HG02885 (cell line): ENCODE data around the gene ACOT11.

Source experiments
- ATAC-seq: cut with Tn5 transposase; IDR thresholded peaks from one replicate; pipeline ENCODE4 v1.9.1; 2021; ENCODE audit warnings: mild to moderate bottlenecking; ENCODE audit not compliant: unreplicated experiment, poor library complexity

Gene ACOT11

DNA sequence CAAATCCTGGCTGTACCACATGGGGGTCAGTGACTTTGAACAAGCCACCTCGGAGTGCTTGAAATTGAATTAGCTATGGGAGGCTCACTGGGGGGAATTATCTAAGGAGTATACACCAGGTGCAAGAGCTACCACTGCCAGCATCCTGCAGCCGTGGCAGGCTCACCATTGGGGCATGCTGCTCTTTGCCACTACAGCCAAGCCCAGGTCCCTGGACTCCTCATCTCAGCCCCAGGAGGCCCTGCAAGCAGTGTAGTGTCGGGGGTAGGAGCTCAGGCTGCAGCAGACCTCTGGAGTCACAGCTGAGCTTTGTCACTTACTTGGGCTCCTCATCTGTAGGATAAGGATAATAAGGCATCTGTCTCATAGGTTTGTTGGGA is 35.3 kb downstream of the ACOT11 start:
- ATAC-seq = no peak

DNA sequence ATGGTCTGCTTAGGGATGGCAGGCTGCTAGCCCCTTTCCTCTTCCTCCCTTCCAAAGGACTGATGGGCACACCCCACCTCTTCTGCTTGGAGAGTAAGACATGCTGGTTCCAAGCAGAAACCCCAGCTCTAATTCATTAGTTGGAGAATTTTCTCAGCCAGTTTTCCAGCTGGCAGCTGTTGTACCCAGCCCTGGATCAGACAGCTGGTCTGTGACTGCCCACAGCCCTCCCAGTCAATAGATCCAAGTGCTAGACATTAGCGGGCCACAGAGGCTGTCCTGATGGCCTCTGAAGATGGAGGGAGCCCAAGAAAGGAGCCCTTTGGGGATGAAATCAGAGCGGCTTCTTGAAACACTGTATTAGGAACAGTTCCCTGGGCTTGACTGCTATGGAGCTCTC is 35.8 kb downstream of the ACOT11 start:
- ATAC-seq = no peak

DNA sequence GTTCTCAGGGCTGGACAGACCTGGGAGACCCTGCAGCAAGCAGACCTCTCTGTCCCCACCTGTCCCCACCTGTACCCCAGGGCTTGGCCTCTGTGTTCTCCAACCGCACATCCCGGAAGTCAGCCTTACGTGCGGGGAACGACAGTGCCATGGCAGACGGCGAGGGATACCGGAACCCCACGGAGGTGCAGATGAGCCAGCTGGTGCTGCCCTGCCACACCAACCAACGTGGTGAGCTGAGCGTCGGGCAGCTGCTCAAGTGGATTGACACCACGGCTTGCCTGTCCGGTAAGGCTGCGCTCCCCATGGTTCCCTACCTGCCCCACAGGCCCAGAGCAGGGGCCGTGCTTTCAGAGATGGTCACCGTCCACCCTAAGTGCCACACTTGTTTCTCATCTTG is 36.5 kb downstream of the ACOT11 start:
- ATAC-seq = no peak

DNA sequence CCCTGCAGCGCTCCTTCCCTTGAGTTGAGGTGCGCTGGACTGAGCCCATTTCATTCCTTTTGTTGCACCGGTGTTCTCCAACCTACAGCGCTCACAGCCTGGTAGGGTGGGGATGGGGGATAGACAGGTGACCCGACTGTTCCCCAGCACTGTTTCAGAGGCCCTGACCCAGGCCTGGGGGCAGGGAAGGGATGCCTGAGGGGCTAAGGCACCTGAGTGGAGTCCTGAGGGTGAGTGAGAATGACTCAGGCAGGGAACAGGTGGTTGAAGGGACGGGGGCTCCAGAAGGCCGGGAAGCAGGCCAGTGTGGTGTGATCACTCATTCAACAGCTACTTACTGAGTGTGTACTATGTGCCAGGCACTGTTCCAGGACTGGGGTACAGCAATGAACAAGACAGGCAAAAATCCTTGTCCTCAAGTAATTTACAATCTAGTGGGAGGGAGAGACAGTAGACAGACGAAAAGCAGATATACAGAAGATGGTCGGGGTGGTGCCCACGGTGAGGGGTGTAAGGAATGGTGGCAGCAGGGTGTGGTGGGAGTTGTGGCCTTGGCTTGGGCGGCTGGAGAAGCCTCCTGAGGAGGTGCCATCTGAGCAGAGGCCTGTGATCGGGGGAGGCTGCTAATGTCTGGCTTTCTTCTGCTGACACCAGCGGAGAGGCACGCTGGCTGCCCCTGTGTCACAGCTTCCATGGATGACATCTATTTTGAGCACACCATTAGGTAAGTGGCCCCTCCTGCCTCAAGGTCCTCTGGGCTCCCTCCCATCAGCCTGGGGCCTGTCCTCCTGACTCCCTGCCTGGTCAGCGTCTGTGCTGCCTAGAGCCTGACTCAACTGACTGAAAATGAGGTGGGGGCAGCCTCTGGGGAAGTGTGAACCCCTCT is 37.4 kb downstream of the ACOT11 start:
- ATAC-seq = no peak

DNA sequence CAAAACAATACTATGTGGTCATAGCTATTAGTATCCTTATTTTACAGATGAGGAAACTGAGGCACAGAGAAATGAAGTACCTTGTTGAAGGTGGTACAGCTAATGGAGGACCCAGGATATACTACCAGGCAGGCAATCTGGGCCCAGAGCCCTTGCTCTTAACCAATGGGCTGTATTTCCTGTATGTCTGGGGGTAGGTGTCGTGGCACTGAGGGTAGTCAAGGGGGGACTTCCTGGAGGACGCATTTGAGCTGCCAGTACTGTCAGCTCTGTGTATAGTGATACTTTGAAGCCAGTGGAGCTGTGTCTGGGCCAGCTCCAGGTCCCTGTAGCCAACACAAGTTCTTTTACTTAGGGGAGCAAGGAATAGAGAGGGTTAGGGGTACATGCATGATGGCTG is 40.3 kb downstream of the ACOT11 start:
- no peak for ATAC-seq

DNA sequence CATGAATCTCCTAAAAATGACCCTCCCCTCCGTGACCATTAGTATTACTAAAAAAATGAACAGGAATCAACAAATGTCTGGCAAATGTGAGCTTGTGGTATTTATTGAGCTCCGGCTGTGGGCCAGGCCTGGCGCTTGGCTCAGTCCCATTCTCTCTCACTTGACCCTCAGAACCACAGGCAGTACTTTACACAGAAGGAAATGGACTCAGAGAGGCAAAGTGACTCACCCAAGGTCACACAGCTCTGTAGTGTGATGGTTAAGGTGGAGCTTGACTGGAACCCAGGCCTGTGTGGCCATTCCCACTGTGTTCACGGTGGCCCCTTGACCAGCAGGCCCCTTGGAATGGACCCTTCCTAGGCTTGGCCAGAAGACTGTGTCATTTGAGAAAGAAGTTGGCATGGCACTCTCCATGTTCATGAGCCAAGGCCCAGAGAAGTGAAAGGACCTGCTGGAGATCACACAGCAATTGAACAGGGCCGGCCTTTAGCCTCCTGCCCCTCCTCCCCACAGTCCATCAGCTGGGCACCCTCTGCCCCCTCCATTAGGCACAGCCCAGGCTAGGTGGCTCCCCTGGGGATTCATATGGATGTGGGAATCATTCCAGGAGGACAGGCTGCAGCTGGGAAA is 43.2 kb downstream of the ACOT11 start:
- no peak for ATAC-seq

DNA sequence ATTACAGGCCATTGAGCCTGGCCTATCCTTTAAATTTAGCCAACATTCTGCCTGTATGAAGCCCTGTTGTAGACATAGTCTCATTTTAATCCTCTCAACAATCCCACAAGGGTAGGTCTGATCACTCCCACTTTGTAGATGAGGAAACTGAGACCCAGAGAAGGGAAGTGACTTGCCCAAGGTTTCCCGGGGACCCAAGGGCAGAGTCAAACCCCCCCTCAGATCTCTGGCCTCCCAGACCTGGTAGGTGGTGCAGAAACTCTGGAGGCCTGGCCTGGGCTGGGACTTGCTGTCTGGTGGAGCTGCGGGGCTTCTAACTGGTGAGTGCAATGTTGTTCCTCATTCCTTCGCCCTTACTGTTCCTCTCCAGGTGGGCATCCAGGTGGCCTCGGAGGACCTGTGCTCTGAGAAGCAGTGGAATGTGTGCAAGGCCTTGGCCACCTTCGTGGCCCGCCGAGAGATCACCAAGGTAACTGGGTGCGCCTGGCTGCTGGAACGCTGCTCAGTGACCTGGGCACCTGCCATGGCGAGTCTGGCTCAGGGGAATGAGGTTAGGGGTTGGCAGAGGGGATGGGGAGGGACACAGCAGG is 45.6 kb downstream of the ACOT11 start:
- no peak for ATAC-seq

DNA sequence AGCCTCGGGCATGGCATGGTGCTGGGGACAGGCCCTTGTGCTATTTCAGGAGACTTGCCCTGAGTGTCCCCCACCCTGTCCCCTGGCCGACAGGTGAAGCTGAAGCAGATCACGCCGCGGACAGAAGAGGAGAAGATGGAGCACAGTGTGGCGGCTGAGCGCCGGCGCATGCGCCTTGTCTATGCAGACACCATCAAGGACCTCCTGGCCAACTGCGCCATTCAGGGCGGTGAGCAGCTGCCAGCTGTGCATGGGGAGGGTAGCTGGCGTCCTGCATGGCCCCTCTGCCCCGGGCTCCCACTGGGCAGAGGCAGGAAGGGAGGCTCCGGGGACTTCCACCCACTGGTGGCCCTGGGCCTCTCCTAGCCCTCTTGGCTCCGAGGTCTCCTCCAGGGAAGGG is 46.4 kb downstream of the ACOT11 start:
- ATAC-seq = no peak

DNA sequence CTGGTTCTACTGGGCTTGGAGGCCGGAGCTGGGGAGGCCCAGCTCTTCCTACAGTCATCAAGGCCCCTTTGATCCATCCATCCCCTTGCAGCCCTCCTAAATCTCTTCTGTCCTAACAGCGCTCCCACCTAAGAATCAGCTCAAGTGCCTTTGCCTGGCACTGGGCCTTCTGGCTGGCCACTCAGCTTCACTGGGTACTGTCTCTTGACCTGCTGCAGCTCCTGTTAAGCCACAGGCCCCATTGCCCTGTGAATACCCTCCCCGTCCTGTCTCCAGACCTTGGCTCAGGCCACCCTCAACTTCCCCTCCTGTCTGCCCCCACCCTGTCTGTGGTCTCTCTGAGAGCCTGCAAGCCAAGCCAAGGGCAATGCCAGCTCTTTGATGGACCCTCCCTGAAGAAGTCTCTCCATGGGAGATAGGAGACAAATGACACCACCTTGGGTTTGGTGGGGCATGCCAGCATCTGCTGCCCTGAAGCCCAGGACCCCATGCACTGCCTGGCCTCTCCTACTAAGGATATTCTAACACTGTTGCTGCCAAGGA is 48.0 kb downstream of the ACOT11 start:
- no peak for ATAC-seq

DNA sequence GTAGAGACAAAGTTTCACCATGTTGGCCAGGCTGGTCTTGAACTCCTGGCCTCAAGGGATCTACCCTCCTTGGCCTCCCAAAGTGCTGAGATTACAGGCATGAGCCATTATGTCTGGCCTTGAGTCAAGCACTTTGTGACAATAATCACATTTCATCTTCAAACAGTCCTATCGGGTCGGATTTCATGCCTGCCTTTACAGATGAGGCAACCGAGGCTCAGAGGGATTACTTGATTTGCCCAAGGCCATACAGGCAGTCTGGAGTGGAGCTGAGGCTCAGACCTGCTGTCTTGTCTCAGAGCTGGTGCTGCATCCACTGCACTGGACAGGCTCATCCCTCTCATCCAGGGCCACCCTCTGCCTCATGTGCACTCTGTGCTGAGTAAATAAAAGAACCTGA is 48.7 kb downstream of the ACOT11 start:
- ATAC-seq = no peak

DNA sequence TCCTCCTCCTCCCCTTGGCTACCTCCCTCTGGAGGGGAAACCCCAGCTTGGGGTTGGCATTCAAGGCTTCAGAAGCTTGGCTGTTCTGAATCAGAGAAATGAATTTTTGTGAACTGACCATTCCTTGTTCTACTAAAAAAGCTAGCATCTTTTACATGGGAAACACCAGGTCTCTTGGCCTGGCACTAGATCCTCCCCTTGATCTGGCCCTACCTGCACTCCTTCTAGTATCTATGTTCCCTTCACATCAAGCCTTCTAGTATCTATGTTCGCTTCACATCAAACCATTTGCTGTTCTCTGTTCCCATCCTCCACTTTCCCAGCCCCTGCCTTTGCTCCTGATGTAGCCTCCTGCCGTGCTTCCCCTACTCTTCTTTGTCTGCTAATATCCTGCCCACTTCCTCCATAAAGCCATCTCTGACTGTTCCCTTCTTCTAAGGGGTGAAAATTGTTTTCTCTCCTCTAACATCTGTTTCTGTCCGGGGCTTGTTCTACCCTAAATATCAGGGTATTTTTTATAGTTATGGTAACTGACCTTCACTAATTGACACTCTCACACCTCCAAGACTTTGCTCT is 49.5 kb downstream of the ACOT11 start:
- no peak for ATAC-seq

DNA sequence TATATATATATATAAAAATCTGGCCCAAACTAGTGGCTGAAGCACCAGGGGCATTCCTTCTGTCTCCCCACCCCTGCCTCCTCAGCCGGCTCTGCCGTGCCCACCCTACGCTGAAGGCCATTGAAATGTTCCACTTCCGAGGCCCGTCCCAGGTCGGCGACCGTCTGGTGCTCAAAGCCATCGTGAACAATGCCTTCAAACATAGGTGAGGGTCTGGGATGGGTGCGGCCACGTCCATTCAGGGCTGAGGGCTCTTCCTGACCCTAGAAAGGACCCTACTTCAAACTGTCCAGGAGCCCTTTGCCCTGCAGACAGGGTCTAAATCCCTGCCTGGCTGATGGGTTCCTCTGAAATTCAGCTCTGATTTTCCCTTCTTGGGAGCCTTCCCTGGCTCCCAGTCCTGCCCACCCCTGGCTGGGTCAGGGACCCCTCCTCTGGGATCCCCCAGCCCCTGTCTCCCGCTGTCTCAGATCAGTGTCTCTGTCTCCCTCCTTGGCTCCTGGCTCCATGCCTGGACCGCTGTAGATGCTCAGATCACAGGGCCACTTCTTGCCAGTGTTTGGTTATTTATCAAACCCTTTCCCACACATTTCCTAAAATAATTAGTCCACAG is 51.3 kb downstream of the ACOT11 start:
- no peak for ATAC-seq

DNA sequence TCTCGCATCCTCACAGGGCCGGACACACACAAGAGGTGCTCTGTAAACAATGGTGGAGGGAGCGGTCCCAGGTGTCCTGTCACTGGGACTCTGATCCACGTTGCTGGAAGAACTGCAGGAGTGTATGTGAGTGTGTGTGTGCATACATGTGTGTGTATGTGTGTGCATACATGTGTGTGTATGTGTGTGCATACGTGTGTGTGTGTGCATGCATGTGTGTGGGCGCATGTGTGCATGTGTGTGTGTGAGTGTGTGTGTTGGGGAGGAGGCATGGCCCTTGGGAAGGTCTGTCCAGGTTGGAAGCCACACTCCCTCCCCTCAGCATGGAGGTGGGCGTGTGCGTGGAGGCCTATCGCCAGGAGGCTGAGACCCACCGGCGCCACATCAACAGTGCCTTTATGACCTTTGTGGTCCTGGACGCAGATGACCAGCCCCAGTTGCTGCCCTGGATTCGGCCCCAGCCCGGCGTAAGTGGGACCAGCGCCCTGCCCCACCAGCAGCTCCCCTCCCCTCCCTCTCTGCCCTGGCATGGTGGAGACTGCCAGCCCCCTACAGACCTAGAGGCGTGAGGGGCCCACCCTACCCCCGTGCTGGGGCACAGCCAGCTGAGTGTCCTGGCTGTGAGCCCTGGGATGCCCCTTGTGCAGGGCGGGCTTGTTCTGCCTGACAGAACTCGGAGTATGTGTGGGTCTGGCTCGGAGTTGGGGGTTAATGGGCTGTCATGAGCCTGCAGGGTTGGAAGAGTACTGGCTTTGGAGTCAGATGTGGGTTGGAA is 53.1 kb downstream of the ACOT11 start:
- no peak for ATAC-seq

DNA sequence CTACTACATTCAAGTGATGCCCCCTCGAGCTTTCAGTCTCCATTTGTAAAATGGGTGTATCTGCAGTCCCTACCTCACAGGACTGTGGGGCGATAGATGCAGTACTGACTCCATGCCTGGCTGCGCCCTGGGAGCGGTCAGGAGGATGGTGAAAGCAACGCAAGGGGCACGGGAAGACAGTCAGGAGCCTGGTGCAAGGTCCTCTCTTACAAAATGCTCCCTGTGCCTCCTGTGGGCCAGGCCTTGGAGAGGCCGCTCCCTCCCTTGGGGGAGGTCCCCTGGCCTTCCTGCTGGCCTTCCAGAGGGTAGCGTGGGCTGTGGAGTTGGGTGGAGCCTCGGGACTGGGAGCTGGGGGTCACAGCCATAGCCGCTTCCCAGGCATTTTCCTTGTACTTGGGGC is 53.7 kb downstream of the ACOT11 start:
- ATAC-seq = no peak

DNA sequence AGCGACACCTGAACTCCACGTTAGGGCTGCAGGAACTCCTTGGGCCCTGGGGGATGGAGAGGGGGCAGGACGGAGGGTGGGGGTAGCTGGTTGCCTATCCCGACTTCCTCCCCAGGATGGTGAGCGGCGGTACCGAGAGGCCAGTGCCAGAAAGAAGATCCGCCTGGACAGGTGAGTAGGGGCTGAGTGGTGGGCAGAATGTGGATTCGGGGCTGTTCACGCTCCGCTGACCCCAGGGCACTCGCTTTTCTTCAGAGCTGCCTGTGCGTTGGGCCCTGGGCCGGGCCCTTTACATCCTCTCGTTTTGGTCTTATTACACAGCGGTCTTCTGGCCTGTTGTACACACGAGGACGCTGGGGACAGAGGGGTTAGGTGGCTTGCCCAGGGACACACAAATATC is 54.5 kb downstream of the ACOT11 start:
- ATAC-seq = no peak

DNA sequence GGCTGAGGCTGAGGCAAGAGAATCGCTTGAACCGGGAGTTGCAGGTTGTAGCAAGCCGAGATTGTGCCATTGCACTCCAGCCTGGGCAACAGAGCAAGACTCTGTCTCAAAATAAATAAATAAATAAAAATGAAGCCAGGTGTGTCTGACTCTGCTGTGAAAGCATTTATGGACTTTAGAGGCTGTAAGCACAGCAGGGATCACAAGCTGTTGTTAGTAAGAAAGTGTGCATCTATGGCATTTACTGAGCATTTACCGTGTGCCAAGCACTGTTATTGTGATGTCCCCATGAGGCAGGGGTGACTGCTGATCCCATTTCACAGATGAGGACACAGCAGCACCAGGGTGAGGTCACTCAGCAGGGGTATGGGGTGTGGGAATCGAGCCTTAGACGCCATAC is 55.2 kb downstream of the ACOT11 start:
- no peak for ATAC-seq

DNA sequence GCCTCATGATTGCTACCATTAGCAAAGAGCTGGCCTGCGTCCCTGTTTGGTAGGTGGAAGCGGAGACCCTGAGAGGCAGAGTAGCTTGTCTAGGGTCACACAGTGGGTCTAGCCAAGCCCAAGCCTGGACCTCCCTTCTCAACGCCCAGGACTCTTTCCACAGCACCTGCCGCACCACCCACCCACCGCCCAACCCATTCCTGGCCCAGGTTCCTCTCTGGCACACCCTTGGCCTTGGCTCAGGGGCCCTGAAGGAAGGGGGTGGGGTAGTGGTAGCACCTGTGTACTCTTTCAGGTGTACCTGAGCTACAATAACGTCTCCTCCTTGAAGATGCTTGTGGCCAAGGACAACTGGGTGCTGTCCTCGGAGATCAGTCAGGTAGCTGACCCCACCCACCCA is 56.0 kb downstream of the ACOT11 start:
- ATAC-seq = no peak

DNA sequence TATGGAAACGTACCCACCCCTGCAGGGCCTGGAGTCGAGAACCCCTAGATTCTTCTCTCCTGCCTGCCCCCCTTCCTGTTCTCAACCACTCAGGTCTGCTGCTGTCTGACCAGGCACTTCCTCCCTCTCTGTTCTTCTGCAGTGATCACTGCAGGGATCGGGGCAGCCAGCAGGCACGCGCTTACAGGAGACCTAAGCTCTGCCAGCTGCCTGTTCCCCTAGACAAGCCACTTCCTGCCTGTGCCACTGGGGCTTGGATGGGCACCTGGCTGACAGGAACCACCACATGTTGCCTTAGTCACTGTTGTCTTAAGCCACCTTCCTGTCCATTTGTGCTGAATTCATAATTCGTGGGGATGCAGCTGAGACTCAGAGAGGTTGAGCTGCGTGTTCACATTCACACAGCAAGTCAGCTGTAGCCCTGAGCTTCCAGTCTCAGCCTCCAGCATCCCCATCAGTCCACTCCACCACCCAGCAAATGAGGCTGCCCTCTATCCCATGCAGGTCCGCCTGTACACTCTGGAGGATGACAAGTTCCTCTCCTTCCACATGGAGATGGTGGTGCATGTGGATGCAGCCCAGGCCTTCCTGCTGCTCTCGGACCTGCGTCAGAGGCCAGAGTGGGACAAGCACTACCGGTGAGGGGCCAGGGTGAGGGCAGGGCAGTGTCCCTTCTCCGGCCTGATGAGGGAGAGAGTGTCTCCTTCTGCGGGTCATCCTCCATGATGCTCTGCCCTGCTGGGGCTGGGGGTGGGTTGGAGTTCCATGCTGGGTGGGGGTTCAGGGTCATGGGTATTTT is 56.7 kb downstream of the ACOT11 start:
- ATAC-seq = no peak
